HG03442 (cell line): ENCODE results near the gene CACNA1E.

Experiments used
- ATAC-seq: cut with Tn5 transposase; IDR thresholded peaks from one replicate; pipeline ENCODE4 v1.9.1; 2021; ENCODE audit warnings: mild to moderate bottlenecking, moderate library complexity; ENCODE audit not compliant: unreplicated experiment

The CACNA1E gene

DNA sequence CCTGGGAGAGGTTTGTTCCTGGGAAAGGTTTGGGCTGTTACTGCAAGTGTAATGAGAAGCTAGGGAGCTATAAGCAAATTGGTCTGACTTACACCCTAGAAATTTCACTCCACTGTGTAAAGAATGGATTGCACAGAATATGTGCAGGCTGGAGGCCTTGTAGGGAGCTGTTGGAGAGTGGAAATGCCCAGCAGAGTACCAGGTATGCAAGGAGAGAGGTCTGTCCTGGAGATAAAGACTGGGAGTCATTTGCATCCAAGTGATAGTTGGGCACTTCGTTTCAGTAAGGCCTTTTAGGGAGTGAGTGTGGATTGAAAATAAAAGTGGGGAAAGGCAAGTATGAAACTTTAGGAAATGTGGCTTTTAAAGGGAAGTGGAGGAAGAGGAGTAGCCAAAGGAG lies 75.8 kb downstream of the CACNA1E start:
- ATAC-seq = no peak

DNA sequence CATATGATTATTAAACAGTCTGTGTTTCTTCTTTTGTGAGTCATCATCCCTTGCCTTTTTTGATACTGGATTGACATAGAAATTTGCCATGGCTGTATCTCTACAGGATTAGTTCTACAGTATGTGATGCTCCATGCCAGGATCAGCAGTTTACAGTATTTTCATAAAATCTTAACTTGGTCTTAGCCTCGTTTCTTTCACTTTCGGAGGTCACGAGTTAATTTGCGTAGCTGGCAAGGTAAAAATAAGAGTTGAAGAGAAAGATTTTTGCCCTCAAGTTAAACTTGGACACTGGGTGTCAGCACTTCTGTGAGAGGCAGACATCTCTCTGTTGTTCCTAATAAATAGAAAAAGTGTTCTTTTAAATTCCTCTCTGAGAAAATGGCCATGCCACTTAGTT lies 79.1 kb downstream of the CACNA1E start:
- no peak for ATAC-seq

DNA sequence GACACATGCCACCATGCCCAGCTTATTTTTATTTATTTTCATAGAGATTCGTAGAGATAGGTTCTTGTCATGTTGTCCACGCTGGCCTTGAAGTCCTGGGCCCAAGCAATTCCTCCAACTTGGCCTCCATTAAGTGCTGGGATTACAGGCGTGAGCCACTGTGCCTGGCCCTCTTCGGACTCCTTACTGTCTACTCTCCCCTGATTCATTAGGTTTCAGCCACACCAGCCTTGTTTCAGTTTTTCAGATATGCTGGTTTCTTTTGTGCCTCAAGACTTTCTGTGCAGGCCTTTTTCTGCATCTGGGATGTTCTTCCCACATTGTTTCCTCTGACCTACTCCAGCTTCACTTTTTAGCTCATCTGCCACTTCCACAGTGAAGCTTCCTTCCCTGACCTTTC lies 85.4 kb downstream of the CACNA1E start:
- no peak for ATAC-seq

DNA sequence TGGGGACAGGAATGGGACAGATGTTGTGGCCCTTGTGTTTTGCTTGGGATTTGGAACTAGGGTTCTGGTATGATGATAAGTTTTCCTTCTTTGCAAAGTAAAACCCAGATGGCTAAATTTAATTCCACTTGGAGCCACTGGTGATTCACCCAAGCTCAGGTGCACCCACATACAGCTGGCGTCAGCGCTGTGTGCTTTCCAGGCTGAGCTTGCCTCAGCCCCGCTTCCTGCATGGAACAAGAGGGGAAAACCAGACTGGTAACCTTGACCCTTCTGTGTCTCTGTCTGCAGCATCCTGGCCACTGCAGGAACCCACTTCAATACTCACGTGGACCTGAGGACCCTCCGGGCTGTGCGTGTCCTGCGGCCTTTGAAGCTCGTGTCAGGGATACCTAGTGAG lies 94.2 kb downstream of the CACNA1E start:
- no peak for ATAC-seq

DNA sequence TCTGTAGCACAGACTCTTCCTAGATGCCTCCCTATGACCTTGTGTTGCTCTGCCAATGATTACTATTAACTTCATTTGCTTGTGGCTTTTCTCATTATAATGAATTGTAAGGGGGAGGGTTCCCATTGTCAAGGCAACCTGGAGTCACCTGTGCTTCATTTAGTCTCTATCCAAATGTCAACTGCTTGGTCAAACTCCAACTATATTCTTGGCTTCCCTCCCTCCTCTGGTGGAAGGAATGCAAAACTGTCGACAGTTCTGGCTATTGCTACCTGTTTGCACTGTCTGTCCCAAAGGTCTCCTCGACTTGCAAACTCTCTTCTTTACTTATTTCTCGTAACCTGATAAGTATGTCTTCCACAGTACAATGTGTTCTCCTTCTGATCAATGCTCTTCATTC lies 100.3 kb downstream of the CACNA1E start:
- ATAC-seq = no peak

DNA sequence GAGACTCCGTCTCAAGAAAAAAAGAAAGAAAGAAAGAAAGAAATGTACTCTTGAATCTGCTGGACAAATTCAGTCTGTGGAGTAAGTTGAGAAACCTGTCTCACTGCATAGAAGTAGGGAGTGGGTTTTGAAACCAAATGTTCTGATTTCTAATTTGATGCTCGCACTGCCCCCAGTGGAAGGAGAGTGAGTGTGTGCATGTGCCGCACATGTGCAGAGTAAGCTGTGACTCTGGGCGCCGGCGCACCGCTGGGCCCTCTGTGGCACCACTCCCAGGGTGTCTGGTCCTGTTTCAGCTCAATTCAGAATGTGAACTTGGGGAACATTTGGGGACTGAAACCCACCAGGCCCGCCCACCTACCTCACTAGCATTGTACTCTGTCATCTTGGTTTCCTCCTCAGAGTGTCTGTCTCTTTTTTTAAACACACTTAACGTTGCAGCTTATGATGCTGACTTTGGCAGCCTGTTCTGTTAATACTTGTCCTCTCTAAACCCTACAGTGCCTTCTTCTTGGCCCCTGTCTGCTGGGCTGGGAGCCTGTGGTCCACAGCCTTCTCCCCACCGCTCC lies 104.6 kb downstream of the CACNA1E start:
- ATAC-seq = no peak

DNA sequence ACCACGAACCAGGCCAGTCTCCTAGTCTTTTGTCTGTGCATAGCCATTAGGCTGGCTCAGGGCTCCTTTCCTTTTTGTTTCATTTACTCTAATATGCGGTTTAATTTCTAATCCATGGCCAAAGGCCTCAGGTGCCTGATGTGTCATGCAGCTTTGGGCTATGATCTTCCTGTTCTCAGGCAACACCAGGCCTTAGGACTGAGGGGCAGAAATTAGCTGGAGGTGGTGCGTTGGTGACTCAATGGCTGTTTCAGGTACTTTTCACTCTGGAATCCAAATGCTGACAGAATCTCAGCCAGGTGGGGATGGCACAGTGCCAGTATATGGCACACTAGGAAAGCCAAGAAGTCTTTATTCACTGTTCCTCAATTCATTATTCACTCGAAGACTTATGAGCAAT lies 105.3 kb downstream of the CACNA1E start:
- no peak for ATAC-seq

DNA sequence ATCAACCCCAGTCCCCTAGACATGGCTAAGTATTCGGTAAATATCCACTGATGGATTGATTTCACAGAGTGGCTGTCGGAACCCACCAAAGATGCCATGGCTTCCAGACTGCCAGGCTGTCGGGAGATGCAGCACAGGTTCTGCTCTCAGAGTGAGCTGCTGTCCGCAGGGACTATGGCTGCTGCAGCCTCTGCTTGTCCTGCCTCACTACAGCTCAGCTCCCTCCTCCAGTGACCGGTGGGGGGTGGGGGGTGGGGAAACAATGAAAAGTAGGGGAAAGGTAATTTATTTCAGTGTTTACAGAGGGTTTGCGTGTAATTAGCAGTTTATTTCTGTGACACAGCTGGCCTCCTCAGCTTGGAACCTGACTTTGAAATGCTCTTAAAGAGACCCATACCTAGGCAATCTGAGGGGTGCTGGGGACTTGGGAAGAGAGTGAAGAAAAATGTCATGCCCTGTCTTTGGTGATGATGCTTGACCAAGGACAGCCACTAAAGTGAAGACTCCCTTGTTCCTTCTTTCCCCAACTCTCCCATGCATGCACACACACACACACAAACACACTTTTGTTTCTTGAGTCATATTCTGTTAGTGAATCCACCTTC lies 109.0 kb downstream of the CACNA1E start:
- ATAC-seq = no peak

DNA sequence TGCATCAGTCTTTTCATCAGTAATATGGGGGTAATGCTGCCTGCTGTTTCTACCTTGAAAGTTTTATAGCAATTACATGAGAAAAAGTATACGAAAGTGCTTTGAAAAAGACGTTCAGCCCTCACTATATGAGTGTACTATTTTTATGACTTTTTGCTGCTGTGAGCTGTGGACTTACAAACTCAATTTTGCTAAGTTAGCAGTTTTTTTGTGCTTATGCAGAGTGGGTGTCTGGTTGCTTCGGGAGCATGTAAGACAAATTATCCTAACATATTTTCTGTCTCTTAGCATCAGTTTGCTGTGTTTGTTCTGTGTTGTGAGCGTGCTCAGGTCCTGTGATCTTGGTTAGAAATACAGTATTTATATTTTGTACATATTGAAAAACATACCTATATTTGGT lies 109.7 kb downstream of the CACNA1E start:
- ATAC-seq = no peak

DNA sequence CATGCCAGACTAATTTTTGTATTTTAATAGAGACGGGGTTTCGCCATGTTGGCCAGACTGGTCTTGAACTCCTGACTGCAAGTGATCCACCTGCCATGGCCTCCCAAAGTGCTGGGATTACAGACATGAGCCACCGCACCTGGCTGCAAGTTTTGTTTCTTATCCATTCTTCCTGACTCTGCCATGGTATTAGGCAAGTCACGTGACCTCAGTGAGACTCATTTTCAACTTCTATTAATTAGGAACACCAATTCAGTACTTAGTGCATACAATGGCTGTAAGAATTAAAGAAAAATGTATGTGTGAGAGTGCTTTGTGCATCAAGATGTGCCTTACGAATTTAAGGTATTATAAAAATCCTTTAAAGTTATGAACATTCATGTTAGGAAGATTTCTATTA lies 111.2 kb downstream of the CACNA1E start:
- no peak for ATAC-seq

DNA sequence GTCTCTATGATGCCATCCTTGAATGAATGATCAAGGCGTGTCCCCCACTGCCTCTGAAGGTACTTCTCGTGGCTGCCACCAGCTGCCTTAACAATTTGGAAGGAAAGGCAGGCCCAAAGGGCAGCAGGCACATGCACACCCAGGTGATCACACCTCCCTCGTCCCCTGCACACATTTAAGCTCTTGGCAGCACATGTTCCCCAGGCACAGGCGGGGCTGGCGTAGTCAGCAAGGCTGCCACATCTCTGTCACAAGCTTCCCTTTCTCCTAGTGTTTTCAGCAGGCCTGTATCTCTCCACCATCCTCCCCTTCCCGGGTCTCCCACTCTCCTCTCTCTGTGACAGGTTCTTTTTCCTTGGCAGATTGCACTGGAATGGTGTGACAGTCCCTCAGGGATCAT lies 111.9 kb downstream of the CACNA1E start:
- ATAC-seq = no peak

DNA sequence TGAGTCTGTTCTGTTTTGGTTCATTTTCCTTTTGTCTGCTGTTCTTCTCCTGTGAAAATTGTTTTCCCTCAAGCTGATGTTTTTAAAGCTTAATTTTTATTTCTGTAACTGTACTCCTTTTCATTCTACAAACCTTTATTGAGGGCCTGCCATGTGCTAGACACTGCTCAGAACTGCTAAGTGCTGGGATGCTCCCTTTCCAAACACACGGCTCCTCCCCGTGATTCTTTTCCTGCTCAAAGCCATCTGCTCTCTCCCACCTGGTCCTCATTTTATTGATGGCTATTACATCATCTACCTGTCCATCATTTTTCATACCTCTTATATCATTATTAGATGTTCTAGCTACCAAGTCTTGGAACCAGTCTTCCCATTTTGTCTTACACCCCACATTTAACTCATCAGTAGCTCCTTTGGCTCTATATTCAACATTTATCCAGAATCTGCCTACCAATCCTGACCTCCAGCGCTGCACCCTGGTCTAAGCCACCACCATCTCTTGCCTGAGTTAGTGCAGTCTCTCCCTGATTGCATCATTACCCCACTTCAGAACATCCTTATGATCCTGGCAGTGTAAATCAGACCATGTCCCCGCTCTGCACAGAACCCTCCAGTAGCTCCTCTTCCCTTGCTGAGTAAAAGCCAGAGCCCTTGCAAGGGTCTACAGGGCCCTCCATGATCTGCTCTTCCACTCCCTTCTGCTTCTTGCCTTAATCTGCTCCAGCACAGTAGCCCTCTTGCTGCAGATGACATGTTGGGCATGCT lies 118.1 kb downstream of the CACNA1E start:
- ATAC-seq = no peak

DNA sequence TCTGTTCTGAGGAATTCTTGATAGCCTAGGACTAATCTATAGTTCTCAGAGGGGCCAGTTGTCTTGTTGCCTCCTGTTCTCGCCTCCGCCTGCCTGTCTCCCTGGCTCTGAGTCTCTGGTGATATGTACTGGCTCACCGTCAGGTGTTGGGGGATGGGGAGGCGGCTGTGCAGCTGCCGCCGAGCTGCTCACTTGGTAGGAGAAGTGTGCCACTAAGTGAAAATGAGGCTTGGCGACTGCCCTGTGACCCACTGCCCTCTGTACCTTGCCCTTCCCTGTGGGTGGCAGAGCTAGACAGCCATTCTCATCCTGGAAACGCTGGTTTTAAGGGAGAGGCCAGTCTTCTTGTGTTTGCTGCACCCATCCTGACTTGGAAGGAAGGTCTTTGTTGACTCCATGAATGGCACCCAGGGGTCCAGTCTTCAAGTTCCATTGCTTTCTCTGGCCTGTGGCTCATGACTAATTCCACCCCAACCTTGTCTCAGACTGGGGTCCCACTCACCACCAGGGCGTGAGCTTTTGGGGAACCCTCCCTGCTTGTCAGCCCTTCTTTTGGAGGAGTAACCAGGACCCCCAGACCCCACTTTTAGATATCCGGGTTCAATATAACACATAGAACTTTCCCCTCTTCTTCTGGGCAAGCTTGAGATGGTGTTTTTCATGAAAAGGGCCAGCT lies 120.6 kb downstream of the CACNA1E start:
- no peak for ATAC-seq

DNA sequence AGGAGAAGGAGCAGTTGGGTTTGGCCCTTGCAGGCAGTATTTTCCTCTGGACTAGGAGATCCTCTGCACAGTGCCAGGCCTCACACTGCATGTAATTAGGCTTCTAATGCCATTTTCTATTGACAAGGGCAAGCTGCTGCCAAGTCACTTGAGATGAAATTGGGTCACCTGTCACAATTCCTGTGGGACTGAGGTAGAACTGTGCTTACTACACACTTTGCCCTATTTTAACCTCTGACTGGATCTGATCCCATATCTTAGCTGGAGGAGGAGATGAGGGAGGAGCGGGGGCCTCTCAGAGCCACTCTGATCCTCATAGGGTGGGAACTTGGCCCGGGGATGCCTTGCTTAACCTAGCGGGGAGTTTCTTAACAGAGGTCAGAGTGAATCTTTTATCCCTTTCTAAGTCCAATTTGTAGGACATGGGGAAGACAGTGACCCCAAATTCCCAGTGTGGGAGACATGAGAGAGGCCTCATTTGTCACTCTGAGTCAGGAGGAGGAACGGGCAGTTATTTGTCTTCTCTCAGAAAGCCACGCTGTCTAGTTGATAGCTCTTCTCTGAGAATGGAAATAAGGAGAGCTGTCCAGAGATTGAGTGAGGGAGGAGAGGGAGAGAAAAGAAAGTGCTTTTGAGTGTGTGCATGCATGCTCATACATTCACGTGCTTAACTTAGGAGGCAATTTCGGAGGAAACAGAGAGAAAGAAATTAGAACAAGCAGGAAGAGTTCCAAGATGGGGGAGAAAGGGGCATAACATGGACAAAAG lies 121.3 kb downstream of the CACNA1E start:
- no peak for ATAC-seq

DNA sequence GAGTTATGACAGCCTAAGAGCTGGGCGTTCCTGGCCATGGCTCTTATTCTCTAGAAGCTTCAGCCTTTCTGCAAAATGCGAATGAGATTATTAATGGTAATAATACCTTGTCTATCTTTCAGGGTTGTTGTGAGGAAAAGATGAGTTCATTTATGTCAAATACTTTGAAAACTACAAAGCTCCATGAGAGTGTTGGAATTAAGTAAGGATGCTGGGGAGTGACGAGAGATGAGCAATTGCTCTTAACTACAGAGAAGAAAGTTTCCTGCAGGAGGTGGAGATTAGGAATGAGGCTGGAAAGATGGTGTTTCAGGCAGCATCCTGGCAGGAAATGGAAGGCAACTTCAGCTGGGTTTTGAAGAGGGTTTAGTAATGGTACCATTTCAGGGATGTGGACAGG lies 124.2 kb downstream of the CACNA1E start:
- ATAC-seq = no peak

DNA sequence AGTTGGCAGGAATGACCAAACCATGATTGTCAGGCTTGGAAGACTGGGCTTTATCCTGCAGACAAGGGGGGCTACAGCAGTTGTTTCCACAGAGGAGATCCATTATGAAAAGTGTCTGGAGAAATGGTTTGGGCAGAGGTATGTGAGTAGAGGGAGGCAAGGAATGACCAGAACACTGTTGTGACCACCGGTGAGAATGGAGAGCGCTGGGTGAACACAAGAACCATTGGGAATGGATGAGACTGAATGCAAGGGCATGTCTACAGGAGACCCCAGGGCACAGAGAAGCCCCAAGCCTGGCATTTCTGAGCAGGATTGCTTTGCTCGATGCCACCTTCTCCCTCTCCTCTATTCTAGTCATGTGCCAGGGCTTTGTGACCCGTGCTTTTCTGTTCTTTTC lies 125.1 kb downstream of the CACNA1E start:
- ATAC-seq = no peak

DNA sequence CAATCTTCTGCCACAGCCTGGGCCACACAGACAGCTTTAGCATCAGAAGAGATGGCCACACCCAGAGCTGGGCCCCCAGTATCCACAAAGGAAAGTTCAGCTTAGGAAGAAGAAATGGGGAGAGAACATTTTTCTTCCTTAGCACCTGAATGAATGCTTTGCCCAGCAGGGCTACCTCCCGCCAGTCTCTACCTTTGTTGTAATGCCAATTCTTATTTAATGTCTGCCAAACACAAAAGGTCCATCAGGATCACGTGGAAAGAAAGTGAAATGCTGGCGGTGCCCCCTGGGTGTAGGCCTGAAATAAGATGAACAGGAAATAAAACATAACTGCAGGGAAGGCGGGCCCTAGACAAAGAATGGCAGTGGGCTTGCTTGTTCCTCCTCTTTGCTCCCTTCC lies 125.6 kb downstream of the CACNA1E start:
- ATAC-seq = no peak

DNA sequence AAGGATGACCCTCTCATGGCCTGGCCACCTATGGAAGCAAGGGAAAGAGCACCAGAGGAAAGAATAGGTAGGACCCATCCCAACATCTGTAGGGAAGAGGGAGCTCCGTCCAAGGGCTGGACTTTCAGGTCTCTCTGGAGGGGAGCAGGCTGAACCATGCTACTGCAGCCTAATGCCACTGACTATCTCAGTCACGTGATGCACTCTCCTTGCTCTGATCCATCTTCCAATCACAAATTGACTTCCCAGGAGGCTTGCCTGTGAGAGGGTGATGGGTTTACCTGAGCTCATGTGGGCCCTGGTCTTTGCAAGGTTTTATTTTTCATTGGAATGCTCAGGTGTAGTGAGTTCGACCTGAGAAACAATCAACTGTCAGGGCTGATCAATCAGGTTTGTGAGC lies 128.8 kb downstream of the CACNA1E start:
- no peak for ATAC-seq

DNA sequence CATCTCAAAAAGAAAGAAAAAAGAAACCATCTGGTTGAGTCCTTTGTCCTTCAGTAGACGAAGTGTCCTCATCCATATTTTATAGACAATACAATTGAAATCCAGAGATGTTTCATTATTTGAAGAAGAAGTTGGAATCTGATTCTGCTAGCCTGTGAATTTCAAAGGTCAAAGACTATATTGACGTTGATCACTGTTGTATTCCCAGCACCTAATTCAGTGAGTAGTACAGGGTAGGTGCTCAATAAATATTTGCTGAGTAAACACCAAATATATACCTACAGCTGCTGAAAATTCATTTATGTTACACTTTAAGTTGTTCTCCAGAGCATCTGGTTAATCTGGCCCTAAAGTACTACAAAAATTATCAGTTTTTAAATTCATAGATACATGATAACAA lies 135.2 kb downstream of the CACNA1E start:
- ATAC-seq = no peak

DNA sequence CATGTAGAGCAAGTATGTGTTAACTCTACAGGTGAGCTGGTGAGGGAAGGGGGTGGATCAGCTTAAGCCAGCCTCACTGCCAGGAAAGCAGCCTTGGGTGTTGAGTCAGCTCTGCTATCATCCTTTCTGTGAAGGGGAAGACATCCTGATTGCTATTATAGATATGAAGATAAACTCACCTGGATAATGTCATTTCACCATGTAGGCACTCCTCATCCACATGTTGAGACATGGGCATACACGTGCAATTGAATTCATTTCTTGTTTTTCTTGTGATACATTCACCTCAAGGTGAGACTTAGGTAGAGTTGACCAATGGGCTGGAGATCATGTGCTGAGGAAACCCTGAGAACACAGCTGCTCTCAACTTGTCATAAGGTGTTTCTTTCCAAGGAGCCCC lies 136.9 kb downstream of the CACNA1E start:
- ATAC-seq = no peak

DNA sequence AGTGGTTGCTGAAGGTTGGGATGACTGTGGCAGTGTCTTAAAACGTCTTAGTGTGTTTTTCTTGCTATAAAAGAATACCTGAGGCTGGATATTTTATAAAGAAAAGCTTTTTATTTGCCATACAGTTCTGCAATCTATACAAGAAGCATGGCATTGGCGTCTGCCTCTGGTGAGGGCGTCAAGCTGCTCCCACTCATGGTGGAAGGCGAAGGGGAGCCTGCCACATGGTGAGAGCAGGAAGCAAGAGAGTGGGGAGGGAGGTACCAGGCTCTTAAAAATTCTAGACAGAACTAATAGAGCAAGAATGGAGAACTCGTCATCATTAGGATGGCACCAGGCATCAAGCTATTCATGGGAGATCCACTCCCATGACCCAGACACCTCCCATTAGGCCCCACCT lies 140.5 kb downstream of the CACNA1E start:
- no peak for ATAC-seq
